Neural crest cell (in vitro differentiated cells): ENCODE measurements around the gene SUCLA2. TPM values are rescaled to one million over a fixed set of nuclear protein-coding genes. Genes with fewer than 3 reads are reported as not detected.

ENCODE experiments used
- DNase-seq: peaks from one replicate; pipeline ENCODE4 v3.0.0; 2021; ENCODE audit warnings: low read depth, mixed read lengths, low spot score
- H3K27ac Mint-ChIP-seq: one replicate; pipeline ENCODE4 v1.8.0; 2021; ENCODE audit warnings: mild to moderate bottlenecking, mixed read lengths; ENCODE audit not compliant: unreplicated experiment
- H3K27me3 Mint-ChIP-seq: 2 replicates; pipeline ENCODE4 v1.8.0; 2021; ENCODE audit warnings: low read depth, mild to moderate bottlenecking, mixed read lengths
- H3K36me3 Mint-ChIP-seq: 2 replicates; pipeline ENCODE4 v1.8.0; 2021; ENCODE audit warnings: low read depth, mild to moderate bottlenecking, mixed read lengths
- H3K4me1 Mint-ChIP-seq: 2 replicates; pipeline ENCODE4 v1.8.0; 2021; ENCODE audit warnings: mixed read lengths
- H3K4me3 Mint-ChIP-seq: one replicate; pipeline ENCODE4 v1.8.0; 2021; ENCODE audit warnings: mild to moderate bottlenecking, mixed read lengths
- H3K9me3 Mint-ChIP-seq: 2 replicates; pipeline ENCODE4 v1.8.0; 2021; ENCODE audit warnings: mixed read lengths
- CTCF ChIP-seq: fragments of 200-600 bp; sonication (generic); conservative IDR thresholded peaks from 2 replicates; pipeline ENCODE4 v1.5.0; 2021; ENCODE audit warnings: antibody characterized with exemption, mild to moderate bottlenecking
- total RNA-seq: library from RNA; stranded (reverse); gene quantifications from 2 replicates; pipeline ENCODE4 v1.2.1, GENCODE V29; 2021

Gene SUCLA2
- total RNA-seq, 1 donor from 2014 or later = 49.3 TPM

DNA sequence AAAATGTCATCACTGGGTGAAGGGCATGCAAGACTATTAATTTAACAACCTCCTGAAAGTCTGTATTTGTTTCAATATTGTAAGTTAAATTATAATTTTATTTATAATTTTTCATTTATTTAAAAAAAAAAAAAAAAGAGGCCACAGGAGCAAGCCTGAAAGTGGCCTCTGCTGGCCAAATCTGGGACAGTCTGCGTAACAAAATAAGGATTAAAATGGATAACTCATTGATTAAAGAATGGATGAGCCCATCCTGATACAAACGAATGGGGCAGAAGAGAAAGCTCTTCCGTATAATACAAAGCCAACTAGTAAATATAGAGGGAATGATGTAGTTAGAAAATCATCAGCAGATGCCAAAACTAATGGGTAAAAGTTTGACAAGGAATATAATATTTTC lies 36.2 kb downstream of the SUCLA2 start:
- H3K27me3 Mint-ChIP-seq = no peaks in the 10 kb centered on the region
- no peak overlapping the region for H3K4me3 Mint-ChIP-seq
- peaks cover 26% of the 10 kb centered on the region for H3K9me3 Mint-ChIP-seq
- DNase-seq = no peak
- H3K4me1 Mint-ChIP-seq = no peaks in the 10 kb centered on the region
- TF ChIP-seq CTCF = peak; percentile 21
- peaks cover 63% of the 10 kb centered on the region for H3K36me3 Mint-ChIP-seq
- H3K27ac Mint-ChIP-seq = no peak overlapping the region

GRCh38 chr13:47962237-47962636 lies 38.8 kb downstream of the SUCLA2 start:
- Mint-ChIP-seq H3K9me3 (peaks cover 30% of the 10 kb centered on the region), H3K27me3 (no peaks in the 10 kb centered on the region), H3K36me3 (peaks cover 79% of the 10 kb centered on the region), H3K4me3 (no peak overlapping the region), H3K27ac (no peak overlapping the region), H3K4me1 (no peaks in the 10 kb centered on the region)
- DNase-seq = no peak
- TF ChIP-seq CTCF = no peak

- H3K4me1 Mint-ChIP-seq = no peaks in the 10 kb centered on the region
- H3K27ac Mint-ChIP-seq = no peak overlapping the region
- H3K36me3 Mint-ChIP-seq = peaks cover 88% of the 10 kb centered on the region
- TF ChIP-seq CTCF = no peak
- no peaks in the 10 kb centered on the region for H3K27me3 Mint-ChIP-seq
- peaks cover 38% of the 10 kb centered on the region for H3K9me3 Mint-ChIP-seq
- DNase-seq = no peak
- H3K4me3 Mint-ChIP-seq = no peak overlapping the region
These were observed 41.4 kb downstream of the SUCLA2 start for GRCh38 chr13:47959468-47960247.

GRCh38 chr13:47957073-47957472 lies 44.0 kb downstream of the SUCLA2 start:
- Mint-ChIP-seq H3K9me3 (peaks cover 33% of the 10 kb centered on the region), H3K27me3 (no peaks in the 10 kb centered on the region), H3K36me3 (peaks cover 84% of the 10 kb centered on the region), H3K4me1 (no peaks in the 10 kb centered on the region), H3K4me3 (no peak overlapping the region), H3K27ac (no peak overlapping the region)
- DNase-seq = no peak
- TF ChIP-seq CTCF = no peak

- Mint-ChIP-seq H3K9me3 (peaks cover 29% of the 10 kb centered on the region), H3K4me1 (no peaks in the 10 kb centered on the region), H3K27ac (no peak overlapping the region)
These were observed 45.2 kb downstream of the SUCLA2 start for GRCh38 chr13:47955836-47956235.

More at GRCh38 chr13:47955836-47956235, 45.2 kb downstream of the SUCLA2 start:
- no peak for DNase-seq
- Mint-ChIP-seq H3K27me3 (no peaks in the 10 kb centered on the region), H3K4me3 (no peak overlapping the region), H3K36me3 (peaks cover 82% of the 10 kb centered on the region)
- no peak for TF ChIP-seq CTCF
